Fibroblast of skin of abdomen (primary cell): ENCODE data around the gene FBLIM1. TPM values are rescaled to one million over a fixed set of nuclear protein-coding genes. Genes with fewer than 3 reads are reported as not detected.

Experiments used
- DNase-seq: peaks from one replicate; pipeline ENCODE4 v3.0.0-alpha.2; 2013
- polyA plus RNA-seq, 2 experiments: library from polyadenylated mRNA; unstranded; fragments of 120-200 nt; gene quantifications; one replicate each; pipeline ENCODE4 v1.2.1, GENCODE V29; 2013; ENCODE audit not compliant: insufficient read length in 2 of 2

The FBLIM1 gene, protein sequence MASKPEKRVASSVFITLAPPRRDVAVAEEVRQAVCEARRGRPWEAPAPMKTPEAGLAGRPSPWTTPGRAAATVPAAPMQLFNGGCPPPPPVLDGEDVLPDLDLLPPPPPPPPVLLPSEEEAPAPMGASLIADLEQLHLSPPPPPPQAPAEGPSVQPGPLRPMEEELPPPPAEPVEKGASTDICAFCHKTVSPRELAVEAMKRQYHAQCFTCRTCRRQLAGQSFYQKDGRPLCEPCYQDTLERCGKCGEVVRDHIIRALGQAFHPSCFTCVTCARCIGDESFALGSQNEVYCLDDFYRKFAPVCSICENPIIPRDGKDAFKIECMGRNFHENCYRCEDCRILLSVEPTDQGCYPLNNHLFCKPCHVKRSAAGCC
- 133 TPM for polyA plus RNA-seq (2013, experiment 1 of 2; ENCODE audit: insufficient read length)
- polyA plus RNA-seq (2013, experiment 2 of 2; ENCODE audit: insufficient read length): 149 TPM

DNA sequence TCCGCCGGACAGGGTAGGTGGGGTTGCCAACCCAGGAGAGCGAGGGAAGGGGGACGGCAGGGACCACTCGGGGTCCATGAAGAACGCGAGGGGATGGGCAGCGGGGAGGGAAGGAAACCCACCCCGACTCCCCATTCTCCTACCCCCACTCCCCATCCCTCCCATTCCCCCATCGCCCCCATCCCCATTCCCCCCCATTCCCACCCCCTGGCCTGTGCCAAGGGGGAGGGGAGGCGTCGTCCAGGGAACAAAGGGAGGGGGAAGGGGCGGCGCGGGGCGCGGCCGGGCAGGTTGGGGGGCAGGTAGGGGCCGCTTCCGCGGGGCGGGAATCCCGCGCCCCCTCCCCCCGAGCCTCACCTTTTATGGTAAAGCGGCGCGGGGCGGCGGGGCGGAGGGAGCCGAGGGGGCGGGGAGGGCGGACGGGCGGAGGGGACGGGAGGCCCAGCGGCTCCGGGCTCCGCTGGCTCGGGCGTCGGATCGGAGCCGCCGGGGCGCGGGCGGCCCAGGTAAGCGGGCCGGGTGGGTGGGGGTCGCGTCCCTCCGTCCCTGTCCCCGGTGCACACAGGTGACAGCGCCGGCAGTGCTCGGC lies at the start of gene FBLIM1:
FBLIM1 (plus strand) TSS at position 453 of the 589 bp plus-strand sequence. CDS start 6,189 bp downstream, outside the sequence.
- peak; percentile 41 for DNase-seq

DNA sequence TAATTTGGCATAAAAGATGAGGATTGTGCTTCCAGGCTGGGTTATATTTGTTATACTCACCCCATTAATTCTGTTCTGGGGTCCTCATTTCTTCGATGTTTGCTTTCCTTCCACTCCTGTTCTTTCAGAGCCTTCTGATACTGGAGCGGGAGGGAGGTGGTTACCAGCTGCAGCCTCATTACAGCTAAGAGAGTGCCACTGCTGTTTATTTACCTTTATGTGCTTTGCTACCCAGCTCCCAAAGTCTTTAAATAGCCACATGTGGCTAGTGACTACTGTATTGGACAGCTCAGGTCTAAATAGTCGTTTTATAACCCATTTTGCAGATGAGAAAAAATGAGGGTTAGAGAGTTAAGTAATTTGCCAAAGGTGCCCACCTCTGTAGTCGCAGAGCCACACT lies 49.4 kb upstream of the FBLIM1 start:
- DNase-seq: no peak

DNA sequence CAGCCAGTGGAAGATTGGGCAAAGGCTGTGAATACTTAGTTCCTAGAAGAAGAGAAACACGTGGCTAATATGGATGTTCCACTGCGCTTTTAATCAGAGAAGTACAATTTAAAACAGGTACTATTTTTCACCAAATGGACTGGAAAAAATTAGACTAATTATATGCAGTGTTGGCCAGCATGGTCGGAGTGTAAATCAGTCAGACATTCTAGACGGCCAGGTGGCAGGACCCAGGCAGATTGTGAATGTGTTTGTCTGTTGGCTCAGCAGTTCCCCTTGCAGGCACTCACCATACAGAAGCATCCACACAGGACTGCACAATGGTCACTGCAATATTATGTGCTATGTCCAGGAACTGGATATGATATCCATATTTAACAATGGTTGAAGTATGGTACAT lies 46.4 kb upstream of the FBLIM1 start:
- DNase-seq: no peak

DNA sequence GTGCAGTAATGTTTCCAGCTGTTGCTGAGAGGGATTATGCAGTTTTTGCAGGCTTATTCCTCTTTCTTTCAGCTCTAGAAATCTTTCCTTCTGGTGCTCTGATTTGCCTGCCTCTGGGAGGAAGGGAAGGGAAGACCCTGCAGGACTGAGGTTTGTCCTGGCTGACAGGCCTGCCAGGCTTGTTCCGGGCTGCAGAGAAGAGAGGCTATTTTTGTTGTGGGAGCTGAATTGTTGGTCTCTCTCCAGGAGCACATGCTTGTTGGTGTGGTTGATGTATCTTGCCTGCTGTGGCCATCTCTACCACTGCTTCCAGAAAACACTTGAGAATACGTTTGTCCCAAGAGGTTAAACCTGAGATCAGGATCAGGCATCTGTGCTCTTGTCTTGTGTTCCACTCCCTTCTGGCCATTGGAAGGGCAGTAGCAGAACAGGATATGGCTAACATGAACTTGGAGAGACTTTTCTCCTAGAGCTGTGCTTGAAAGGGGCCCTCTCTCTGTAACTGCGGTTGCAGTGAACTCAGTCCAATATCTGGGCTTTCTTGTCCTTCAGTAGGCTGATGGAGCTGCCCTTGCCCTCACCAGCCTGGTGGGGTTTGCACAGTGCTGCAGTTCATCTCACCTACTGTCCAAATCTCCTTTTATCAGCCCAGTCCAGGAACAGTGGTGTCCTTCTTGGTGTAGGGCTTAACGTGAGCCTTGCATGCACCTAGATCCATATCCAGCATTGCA lies 44.0 kb upstream of the FBLIM1 start:
- peak; percentile 27 for DNase-seq

DNA sequence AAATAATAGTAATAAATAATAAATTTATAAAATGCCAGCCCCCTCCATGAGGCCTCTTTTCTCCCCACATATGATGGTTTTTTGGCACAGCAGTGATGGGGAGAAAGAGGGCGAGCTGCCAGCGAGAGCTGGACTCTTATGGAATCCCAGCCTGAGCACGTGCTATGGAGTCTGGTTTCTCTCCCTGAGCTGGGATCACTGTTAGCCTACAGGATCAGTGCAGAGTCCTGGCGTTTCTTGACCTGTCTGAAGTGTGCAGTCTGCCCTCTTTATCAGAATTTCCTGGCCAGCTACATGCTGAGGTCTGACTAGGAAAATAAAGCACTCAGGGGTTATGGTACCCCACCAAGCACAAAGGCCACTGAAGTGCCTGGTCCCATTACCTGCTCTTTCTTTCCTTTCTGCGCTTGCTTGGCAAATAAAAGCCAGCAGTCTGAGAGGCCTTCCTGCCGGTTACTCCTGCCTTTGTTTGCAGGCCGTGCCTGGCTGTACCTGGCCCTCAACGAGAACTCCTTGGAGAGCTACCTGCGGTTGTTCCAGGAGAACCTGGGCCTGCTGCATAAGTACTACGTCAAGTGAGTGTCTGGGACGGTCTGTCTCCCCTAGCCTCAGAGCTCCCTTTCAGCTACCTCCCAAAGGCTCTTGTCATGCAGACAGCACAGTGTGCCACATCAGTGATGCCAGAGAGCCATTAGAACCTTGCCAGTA lies 41.0 kb upstream of the FBLIM1 start:
- DNase-seq: no peak

DNA sequence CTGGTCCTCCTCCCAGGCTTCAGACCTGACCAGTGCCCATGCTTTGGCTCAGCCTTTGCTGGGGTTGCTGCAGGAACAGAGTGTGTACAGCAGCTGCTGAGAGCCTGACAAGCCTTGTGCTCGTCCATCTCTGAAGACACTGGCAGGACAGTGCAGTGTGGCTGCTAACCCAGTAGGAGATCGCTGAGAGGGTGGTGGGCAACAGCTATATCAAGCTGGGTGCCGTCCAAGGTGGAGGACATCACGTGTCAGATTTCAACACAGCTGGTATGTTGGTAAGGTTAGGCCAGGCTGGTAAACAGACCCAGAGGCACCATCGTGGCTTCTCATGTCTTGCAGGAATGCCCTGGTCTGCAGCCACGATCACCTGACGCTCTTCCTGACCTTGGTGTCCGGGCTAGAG lies 40.4 kb upstream of the FBLIM1 start:
- DNase-seq: no peak

DNA sequence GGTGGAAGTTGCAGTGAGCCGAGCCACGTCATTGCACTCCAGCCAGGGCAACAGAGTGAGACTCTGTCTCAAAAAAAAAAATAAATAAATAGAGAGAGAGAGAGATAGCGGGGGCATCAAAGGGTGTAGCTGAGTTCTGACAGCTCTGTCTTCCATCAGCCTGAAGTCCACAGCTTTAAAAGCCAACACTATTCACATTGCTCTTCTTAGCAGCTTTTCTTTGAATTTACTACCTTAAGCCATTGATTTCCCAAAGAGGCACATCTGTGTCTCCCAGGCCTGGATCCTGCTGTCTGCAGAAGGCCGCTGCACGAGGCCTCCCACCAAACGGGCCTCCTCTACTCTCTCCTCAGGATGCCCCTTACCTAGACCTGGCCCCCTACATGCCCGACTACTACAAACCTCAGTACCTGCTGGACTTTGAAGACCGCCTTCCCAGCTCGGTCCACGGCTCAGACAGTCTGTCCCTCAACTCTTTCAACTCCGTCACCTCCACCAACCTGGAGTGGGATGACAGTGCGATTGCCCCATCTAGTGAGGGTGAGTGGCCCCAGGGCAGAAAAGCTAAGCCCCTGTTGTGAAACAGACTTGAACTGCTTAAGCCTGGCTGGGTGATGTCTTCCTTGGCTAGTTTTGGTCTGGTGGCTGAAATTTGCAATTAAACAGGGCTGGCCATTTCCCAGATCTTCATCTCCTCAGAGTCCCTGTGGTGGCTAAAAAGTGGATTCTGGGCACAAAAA lies 39.0 kb upstream of the FBLIM1 start:
- no peak for DNase-seq

DNA sequence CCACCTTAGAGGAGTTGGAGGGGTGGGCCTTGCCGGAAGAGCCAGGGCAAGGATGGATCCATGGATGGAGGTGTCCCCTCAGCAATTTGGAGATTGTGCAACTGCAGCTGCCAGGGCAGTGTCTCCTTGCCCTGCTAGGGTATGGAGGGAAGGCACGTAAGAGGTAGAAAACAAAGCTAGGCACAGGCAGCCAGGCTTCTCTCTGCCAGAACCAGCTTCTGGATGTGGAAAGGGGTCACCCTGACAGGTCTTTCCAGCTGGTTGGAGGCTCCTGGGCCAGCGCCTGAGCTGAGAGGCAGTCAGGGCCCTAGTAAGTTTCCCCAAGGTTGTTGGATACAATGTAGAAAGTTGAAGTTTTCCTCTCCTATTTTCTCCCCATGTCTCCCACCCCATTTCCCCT lies 37.7 kb upstream of the FBLIM1 start:
- no peak for DNase-seq

DNA sequence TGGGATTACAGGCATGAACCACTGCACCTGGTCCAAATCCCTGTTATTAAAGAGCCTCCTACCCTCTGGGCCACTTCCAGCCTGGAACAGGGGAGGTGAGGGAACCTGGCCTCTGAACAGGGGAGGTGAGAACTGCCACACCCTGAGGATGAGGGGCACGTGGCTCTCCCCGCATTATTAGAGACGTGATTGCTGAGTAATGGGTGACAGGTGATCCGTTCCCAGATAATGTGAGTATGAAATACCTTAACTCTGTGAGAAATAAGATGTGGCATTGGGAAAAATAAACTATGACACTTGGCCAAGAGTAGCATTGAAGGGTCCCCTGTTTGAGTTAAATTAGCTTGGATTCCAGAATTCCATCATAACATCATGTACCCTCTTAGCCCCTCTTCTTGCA lies 36.2 kb upstream of the FBLIM1 start:
- DNase-seq: no peak

DNA sequence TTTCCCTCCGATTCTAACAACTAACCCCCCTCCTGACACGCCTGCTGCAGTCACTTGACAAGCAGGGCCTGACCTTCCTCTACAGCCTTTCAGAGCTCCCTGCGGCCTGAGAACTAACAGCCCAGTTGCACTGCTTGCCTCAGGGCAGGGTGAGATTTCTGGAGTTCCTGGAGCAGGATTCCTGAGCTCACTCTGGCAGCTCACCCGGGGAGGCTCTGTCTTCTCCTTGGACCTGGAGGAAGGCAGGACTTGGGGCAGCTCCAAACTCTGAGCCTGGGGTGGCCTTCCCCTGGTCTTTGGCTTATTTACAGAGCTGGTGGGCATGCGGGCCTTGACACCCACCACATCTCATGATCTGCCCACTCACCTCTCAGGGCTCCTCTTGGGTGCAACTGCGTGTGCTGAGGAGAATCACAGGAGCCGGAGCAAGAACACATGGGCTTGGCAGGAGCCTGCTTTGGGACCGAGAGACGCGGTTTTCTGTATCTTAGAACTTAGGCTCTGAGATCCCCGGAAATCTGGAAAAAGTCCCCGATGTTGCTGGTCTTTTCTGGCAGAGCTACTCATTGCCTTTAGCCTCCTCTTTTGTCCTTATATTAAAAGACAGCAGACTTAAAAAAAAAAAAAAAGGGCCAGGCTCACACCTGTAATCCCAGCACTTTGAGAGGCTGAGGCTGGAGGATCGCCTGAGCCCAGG lies 35.6 kb upstream of the FBLIM1 start:
- no peak for DNase-seq

DNA sequence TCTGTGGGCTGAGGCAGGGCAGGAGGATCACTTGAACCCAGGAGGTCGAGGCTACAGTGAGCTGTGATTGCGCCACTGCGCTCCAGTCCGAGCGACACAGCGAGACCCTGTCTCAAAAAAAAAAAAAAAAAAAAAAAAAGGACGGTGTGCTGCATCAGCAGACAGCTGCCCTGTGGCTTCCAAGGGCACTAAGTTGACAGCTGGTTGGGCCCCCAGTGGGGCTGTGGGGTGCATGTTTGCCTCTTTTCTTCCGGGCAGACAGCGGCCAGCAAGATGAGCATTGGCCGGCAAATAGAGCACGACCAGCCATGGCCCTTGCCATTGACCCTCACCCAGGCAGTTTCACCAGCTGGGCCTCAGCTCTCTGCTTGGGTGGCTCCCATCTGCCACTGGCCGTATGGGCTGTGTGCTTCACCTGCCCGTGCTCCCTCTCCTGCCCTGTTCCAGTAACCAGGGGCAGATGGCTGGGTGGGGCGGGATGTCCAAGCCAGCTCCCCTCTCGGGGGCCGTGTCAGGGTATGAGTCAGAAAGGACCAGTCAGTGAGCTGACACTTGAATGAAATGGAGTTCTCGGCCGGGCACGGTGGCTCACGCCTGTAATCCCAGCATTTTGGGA lies 34.9 kb upstream of the FBLIM1 start:
- DNase-seq: no peak

DNA sequence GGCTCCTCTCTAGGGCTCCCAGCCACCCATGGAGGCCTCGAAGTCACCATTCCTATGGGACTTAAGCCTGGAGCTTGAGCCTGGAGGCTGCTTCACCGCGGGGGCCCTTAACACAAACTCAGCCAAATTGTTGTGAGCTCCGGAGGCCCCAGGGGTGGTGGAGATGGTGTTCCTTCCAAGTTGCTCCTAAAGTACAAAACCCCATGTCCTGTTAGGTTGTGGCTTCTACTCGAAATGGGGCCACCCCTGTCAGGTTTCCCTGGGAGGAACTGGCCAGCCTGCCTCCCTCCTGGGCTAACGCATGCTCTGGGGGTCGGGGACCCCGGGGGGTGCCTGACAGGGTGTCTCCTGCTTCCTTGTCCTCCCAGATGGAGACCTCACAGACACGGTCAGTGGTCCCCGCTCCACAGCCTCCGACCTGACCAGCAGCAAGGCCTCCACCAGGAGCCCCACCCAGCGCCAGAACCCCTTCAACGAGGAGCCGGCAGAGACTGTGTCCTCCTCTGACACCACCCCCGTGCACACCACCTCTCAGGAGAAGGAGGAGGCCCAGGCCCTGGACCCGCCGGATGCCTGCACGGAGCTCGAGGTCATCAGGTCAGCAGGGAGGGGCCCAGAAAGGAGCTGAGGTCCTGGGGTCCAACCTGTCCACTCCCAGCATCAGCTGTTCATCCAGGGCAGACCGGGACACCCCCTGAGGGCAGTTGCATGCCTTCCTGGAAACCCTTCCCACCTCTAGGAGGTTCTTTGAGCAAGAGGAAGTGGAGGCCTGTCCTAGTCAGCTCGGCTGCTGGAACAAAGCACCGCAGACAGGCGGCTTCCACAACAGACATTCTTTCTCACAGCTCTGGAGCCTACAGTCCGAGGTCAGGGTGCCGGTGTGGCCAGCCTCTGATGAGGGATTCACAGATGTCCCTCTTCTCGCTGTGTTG lies 33.4 kb upstream of the FBLIM1 start:
- DNase-seq: no peak

DNA sequence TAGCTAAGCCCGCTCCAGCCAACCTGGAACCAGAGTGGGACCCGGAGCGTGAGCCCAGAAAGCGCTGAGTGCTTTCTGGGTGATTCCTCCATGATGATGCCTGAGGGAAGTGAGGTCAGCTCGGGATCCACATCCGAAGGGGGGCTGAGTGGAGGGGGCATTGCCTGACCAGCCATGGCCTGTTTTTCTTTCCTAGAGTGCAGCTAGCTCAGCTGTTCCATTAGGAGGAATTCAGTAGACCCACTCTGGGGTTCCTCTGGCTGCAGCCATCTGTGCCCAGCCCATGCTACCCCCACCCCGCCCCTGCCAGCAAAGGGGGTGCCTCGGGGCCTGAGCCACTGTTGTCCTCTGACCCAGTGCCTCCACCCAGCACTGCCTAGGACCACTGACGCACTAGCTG lies 32.1 kb upstream of the FBLIM1 start:
- no peak for DNase-seq

DNA sequence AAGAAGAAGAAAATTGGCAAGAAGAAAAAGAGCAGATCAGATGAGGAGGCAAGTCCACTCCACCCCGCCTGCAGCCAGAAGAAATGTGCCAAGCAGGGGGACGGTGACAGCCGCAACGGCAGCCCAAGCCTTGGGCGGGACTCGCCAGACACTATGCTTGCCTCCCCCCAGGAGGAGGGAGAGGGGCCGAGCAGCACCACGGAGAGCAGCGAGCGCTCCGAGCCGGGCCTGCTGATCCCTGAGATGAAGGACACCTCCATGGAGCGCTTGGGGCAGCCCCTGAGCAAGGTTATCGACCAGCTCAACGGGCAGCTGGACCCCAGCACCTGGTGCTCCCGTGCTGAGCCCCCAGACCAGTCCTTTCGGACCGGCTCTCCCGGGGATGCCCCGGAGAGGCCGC lies 31.6 kb upstream of the FBLIM1 start:
- DNase-seq: no peak

DNA sequence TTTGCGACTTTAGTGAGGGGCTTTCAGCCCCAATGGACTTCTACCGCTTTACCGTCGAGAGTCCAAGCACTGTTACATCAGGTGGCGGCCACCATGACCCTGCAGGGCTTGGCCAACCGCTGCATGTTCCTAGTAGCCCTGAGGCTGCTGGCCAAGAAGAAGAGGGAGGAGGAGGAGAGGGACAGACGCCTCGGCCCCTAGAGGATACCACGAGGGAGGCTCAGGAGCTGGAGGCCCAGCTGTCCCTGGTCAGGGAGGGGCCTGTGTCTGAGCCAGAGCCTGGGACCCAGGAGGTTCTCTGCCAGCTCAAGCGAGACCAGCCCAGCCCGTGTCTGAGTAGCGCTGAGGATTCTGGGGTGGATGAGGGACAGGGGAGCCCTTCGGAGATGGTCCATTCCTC lies 31.2 kb upstream of the FBLIM1 start:
- DNase-seq: no peak

DNA sequence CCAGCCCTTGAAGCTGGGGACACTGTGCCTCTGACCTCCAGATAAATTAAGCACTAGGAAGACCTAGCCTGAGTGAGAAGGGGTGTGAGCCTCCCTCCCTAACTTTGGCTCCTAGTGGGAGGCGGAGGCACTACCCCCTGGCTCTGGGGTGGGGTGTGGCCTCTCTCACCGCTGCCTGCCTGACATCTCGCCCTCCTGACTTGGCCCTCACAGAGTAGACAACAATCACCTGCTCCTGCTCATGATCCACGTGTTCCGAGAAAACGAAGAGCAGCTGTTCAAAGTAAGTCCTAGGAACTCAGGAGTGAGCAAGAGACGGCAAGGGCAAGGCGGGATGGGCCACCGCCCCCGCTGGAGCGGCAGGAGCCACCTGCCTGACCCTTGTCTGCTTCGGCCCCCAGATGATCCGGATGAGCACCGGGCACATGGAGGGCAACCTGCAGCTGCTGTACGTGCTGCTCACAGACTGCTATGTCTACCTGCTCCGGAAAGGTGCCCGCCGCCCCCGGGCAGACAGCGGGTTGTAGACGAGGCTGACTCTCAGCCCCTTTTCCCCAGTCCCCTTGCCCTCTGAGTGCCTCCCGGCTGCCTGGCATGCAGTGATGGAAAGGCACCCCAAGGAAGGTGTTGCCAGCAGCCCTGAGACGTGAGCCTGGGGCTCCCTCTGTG lies 30.6 kb upstream of the FBLIM1 start:
- no peak for DNase-seq

DNA sequence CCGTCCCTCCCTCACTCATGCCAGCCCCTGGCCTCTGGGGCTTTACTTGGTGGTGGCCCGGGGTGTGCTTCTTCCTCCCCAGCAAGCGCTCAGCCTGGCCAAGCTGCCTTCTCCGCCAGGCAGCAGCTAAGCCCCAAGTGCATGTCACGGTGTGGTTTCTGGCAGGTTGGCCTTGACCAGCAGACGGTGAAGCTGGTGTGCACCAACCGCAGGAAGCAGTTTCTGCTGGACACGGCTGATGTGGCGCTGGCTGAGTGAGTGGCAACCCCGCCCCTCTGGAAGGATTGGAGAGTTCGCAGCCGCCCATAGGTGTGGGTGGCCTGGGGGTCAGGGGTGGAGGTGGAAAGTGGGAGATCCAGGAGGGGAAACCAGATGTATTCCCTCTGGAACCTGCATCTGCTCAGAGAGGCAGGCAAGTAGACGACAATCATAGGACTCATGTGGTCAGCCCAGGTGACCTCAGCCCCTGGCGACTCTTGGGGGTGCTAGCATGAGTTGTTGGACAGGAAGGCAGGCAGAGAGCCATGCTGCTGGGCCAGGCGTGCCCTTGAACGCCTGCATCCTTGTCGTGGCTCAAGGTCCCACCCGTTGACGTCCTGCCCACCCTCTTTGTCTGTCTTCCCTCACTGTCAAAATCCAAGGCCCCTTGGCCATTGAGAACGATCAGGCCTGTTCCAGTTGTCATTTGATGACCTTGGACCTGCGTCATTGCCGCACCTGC lies 29.5 kb upstream of the FBLIM1 start:
- DNase-seq: no peak

DNA sequence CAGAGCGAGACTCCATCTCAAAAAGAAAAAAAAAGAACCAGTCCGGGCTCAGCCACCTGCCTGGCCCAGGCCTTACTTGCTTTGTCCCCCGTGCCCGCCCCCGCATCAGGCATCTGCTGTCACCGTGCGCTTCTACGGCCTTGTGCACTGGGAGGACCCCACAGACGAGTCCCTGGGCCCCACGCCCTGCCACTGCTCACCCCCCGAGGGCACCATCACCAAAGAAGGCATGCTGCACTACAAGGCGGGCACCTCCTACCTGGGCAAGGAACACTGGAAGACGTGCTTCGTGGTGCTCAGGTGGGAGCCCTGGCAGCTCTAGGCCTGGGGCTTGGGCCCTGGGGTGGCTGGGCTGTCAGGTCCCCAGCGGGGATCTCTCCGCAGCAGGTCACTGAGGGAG lies 28.2 kb upstream of the FBLIM1 start:
- DNase-seq: no peak

DNA sequence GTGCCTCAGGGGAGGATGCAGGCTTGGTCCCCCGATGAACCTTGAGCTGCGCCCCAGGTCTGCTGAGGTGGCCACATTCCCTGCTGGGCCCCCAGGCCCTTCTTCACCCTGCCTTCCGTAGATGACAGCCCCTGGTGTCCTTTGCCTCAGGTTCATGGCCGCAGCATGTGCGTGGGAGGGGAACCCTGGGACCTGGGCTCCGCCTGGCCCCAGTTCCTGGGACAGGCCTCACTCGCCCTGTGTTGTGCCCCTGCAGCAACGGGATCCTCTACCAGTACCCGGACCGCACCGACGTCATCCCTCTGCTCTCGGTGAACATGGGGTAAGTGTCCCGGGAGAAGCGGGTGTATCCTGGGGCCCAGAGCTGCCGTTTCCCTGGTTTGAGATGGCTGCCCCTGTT lies 27.7 kb upstream of the FBLIM1 start:
- DNase-seq: no peak
